GM13976 (cell line): ENCODE measurements around the gene CUZD1.

Experiments used
- DNase-seq: peaks from one replicate; pipeline ENCODE4 v3.0.0; 2012; ENCODE audit warnings: low spot score
- CTCF ChIP-seq: IDR thresholded peaks from 2 replicates; pipeline ENCODE4 v1.5.1; 2012; ENCODE audit warnings: borderline replicate concordance, mild to moderate bottlenecking; ENCODE audit not compliant: insufficient read depth; ENCODE audit errors: extremely low read depth, missing control alignments, control extremely low read depth
- in situ Hi-C: fragments of 300-500 bp; cut with MboI; formaldehyde crosslinking; loops from one replicate; pipeline ENCODE4 v1.12.0; 2022; ENCODE audit warnings: low sequenced_read_pairs, mixed read lengths, inconsistent platforms; ENCODE audit not compliant: unreplicated experiment

Gene CUZD1

GRCh38 chr10:122830965-122831353 is 14.7 kb downstream of the CUZD1 start:
- in situ Hi-C loops: no loop called here
- no peak for DNase-seq
- no peak for TF ChIP-seq CTCF

- no peak for DNase-seq
- no peak for TF ChIP-seq CTCF
- in situ Hi-C loops: no loop called here
These were observed 15.2 kb downstream of the CUZD1 start for GRCh38 chr10:122830273-122830964.

- in situ Hi-C loops: no loop called here
- TF ChIP-seq CTCF: no peak
These were observed 16.2 kb downstream of the CUZD1 start for GRCh38 chr10:122829454-122829853.

GRCh38 chr10:122828716-122829255 is 16.9 kb downstream of the CUZD1 start:
- no peak for DNase-seq
- TF ChIP-seq CTCF: no peak
- in situ Hi-C loops: no loop called here

More at GRCh38 chr10:122829454-122829853, 16.2 kb downstream of the CUZD1 start:
- DNase-seq: no peak

GRCh38 chr10:122827302-122827701 is 18.4 kb downstream of the CUZD1 start:
- TF ChIP-seq CTCF: no peak
- in situ Hi-C loops: no loop called here
- DNase-seq: no peak

GRCh38 chr10:122822973-122823690 is 22.5 kb downstream of the CUZD1 start:
- in situ Hi-C loops: no loop called here
- no peak for DNase-seq
- no peak for TF ChIP-seq CTCF
